Measurements from ENCODE around the gene KREMEN1.

DNA sequence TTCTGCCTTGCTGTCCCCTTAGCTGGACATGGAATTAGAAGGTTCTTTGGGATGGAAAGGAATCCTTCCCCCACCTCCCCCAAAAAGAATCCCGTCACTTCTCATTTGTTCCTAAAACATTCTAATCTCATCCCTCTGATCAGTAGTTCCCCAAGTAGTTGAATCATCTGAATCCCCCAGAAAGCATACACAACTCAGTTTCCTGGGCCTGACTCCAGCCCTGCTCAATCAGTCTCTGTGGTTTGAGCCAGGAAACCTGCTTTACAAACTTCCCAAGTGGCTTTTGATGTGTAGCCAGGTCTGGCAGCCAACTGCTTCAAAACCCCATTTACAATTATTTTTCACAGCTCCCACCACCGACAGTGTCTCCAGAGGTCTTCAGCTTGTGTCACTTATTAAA, 31.4 kb upstream of the KREMEN1 start:
- TF ChIP-seq, protein P1, sequence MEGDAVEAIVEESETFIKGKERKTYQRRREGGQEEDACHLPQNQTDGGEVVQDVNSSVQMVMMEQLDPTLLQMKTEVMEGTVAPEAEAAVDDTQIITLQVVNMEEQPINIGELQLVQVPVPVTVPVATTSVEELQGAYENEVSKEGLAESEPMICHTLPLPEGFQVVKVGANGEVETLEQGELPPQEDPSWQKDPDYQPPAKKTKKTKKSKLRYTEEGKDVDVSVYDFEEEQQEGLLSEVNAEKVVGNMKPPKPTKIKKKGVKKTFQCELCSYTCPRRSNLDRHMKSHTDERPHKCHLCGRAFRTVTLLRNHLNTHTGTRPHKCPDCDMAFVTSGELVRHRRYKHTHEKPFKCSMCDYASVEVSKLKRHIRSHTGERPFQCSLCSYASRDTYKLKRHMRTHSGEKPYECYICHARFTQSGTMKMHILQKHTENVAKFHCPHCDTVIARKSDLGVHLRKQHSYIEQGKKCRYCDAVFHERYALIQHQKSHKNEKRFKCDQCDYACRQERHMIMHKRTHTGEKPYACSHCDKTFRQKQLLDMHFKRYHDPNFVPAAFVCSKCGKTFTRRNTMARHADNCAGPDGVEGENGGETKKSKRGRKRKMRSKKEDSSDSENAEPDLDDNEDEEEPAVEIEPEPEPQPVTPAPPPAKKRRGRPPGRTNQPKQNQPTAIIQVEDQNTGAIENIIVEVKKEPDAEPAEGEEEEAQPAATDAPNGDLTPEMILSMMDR (IDR thresholded peaks at IDR 0.05): no peak
- TF ChIP-seq POLR2A (IDR thresholded peaks at IDR 0.05) (no peak), POLR2AphosphoS5 (IDR thresholded peaks at IDR 0.05) (no peak), EP300 (IDR thresholded peaks at IDR 0.05) (no peak)

Measured in upper lobe of left lung (tissue), 4 donors.